ENCODE results near the gene ATG2B.

DNA sequence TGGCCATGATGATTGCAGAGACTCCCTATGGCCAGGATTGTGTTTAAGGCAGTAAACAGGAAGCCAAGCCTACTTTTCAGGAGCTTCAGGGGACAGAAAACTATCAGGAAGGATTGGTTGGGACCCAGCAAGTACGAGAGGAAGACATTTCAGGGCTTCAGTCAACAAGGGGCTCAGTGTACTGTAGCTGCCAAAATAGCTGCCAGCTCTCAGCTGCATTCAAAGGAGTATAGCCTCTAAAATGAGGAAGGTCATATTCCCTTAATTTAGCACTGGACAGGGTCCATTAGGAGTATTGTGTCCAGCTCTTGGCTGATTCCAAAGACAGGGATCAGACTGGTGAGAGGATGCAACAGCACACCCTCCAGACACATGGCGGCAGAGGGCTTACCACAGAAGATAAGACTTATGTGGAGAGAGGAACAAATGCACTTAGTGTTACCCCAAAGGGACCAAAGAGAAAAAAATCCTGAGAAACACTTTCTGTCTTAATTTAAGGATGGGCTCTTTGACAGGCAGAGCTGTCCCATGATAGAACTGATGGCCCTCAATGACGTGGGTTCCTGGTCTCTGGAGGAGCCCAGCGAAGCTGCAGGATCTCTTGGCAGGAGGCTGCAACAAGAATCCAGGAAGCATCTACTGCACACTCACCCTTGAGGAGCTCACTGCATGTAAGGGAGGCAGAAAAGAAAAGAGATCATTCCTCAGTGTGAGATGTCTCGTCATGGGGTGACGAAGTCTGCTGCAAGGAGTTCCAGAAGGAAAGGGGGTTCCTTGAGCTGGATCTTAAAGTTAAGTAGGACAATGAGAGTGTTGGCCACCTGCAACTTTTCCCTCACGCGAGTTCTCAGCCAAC lies 92.3 kb downstream of the ATG2B start:
- TF ChIP-seq, protein P1, sequence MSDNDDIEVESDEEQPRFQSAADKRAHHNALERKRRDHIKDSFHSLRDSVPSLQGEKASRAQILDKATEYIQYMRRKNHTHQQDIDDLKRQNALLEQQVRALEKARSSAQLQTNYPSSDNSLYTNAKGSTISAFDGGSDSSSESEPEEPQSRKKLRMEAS (IDR thresholded peaks at IDR 0.05) = no peak
- TF ChIP-seq HDAC2 (IDR thresholded peaks at IDR 0.05) (no peak), RCOR1 (IDR thresholded peaks at IDR 0.05; ENCODE audit: low read depth, low read length) (no peak), POLR2A (IDR thresholded peaks at IDR 0.05; ENCODE audit: low read length) (no peak)
- TF ChIP-seq, protein P2, sequence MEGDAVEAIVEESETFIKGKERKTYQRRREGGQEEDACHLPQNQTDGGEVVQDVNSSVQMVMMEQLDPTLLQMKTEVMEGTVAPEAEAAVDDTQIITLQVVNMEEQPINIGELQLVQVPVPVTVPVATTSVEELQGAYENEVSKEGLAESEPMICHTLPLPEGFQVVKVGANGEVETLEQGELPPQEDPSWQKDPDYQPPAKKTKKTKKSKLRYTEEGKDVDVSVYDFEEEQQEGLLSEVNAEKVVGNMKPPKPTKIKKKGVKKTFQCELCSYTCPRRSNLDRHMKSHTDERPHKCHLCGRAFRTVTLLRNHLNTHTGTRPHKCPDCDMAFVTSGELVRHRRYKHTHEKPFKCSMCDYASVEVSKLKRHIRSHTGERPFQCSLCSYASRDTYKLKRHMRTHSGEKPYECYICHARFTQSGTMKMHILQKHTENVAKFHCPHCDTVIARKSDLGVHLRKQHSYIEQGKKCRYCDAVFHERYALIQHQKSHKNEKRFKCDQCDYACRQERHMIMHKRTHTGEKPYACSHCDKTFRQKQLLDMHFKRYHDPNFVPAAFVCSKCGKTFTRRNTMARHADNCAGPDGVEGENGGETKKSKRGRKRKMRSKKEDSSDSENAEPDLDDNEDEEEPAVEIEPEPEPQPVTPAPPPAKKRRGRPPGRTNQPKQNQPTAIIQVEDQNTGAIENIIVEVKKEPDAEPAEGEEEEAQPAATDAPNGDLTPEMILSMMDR (IDR thresholded peaks at IDR 0.05) = no peak
